Mucosa of stomach (tissue), 1 donor: ENCODE results near the gene RAD51C.
"Not testable (repeated sequence)": the region's sequence is repeated elsewhere in the genome, so short reads cannot be mapped to it uniquely, and the experiment has no call there.

Source experiments
- H3K27me3 ChIP-seq: one replicate; pipeline ENCODE4 v1.7.0; 2013; ENCODE audit warnings: mild to moderate bottlenecking, low read length; ENCODE audit not compliant: control insufficient read depth, insufficient read depth
- H3K36me3 ChIP-seq: one replicate; pipeline ENCODE4 v1.7.0; 2013; ENCODE audit warnings: low read length; ENCODE audit not compliant: control insufficient read depth, insufficient read depth
- H3K4me1 ChIP-seq: one replicate; pipeline ENCODE4 v1.7.0; 2013; ENCODE audit warnings: mild to moderate bottlenecking, low read length; ENCODE audit not compliant: control insufficient read depth, insufficient read depth
- H3K4me3 ChIP-seq: one replicate; pipeline ENCODE4 v1.7.0; 2013; ENCODE audit warnings: low read length
- H3K9ac ChIP-seq: one replicate; pipeline ENCODE4 v1.7.0; 2013; ENCODE audit warnings: mild to moderate bottlenecking, low read length, moderate library complexity
- H3K9me3 ChIP-seq: one replicate; pipeline ENCODE4 v1.7.0; 2013; ENCODE audit warnings: mild to moderate bottlenecking, low read length, moderate library complexity; ENCODE audit not compliant: control insufficient read depth
- donor health status: Pancreatic carcinoma.

Gene RAD51C

DNA sequence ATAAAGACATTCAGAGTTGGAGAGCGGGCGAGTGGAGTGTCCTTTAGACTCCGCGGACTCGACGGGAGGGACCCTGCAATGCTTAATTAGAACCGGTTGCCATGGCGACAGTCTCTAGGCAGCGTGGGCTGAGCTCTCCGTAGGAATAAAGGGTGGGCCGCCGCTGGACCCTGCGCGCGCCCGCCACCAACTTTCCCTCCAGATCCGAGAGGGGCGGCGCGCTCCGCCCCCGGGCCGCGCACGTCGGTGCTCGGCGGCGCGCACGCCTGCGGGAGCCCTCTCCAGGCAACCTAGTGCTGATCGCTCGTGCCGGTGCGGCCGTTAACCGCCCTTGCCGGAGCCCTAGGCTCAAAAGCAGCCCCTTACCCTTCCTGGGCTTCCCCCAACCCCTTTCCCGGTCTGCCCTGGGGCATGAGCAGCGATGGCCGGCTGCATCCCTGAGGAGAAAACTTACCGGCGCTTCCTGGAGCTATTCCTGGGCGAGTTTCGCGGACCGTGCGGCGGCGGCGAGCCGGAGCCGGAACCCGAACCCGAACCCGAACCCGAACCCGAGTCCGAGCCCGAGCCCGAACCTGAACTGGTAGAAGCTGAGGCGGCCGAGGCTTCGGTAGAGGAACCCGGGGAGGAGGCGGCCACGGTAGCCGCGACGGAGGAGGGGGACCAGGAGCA lies 63.3 kb downstream of the RAD51C start, which contains the start of gene PPM1E:
Gene PPM1E (plus strand): TSS at position 278 of the 669 bp plus-strand sequence.
- peaks cover 35% of the 10 kb centered on the region for H3K27me3 ChIP-seq
- peaks cover 6% of the 10 kb centered on the region for H3K4me1 ChIP-seq
- H3K9ac ChIP-seq = peak within 1 kb of the TSS; percentile 28
- H3K36me3 ChIP-seq = no peaks in the 10 kb centered on the region
- H3K4me3 ChIP-seq = peak within 1 kb of the TSS; percentile 22
- no peaks in the 10 kb centered on the region for H3K9me3 ChIP-seq

- Histone ChIP-seq H3K4me3 (peak overlapping the region; percentile 22), H3K4me1 (peaks cover 6% of the 10 kb centered on the region), H3K9me3 (no peaks in the 10 kb centered on the region), H3K9ac (peak overlapping the region; percentile 28), H3K36me3 (no peaks in the 10 kb centered on the region), H3K27me3 (peaks cover 38% of the 10 kb centered on the region)
Observed at GRCh38 chr17:58756246-58757161, 64.1 kb downstream of the RAD51C start.

DNA sequence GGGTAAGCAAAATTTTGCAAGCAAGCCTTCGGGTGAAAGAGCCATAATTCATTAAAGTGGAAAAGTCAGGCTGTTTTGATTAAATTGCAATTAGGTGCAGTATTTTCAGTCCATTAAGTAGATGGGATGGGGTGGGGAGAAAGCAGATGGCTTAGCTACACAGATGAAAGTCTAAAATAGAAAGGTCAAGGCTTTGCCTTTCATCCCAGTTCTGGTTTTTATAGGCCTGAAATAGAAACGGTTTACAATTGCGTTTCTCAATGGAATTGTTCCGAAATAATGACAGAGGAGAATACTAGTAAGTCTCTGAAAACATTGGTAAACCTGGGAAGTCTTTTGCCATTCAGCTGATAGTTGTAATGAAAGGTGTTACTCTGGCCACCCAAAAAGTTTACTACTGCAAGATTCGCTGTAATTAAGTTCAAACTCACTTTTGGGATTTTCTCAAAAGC lies 64.8 kb downstream of the RAD51C start:
- H3K4me3 ChIP-seq = no peak overlapping the region
- H3K9ac ChIP-seq = no peak overlapping the region

GRCh38 chr17:58758890-58759289 lies 66.5 kb downstream of the RAD51C start:
- Histone ChIP-seq H3K27me3 (peaks cover 38% of the 10 kb centered on the region), H3K4me3 (no peak overlapping the region), H3K9ac (no peak overlapping the region), H3K9me3 (no peaks in the 10 kb centered on the region), H3K4me1 (peaks cover 6% of the 10 kb centered on the region), H3K36me3 (no peaks in the 10 kb centered on the region)

More for the DNA sequence above, 64.8 kb downstream of the RAD51C start:
- Histone ChIP-seq H3K36me3 (no peaks in the 10 kb centered on the region), H3K9me3 (no peaks in the 10 kb centered on the region), H3K27me3 (peaks cover 38% of the 10 kb centered on the region), H3K4me1 (peaks cover 6% of the 10 kb centered on the region)

DNA sequence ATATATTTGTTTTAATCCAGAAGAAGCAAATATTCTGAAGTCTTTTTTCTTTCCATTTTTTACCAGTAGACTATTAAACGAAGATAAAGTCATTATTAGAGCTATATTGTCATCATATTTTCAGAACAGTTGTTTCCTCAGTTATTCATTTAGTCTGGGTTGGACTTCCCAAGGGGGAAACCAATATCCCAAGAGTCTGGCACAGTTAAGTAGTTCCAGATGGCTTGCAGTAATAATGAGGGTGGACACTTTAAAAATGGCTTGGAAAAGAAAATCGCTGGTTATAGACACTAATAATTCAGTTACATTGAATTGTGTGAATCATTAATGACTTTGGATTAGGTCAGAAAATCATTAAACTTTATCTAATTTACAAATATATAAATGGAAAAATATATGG lies 67.1 kb downstream of the RAD51C start:
- no peaks in the 10 kb centered on the region for H3K36me3 ChIP-seq
- H3K9ac ChIP-seq = no peak overlapping the region
- H3K9me3 ChIP-seq = no peaks in the 10 kb centered on the region
- peaks cover 6% of the 10 kb centered on the region for H3K4me1 ChIP-seq
- no peak overlapping the region for H3K4me3 ChIP-seq
- H3K27me3 ChIP-seq = peaks cover 38% of the 10 kb centered on the region

DNA sequence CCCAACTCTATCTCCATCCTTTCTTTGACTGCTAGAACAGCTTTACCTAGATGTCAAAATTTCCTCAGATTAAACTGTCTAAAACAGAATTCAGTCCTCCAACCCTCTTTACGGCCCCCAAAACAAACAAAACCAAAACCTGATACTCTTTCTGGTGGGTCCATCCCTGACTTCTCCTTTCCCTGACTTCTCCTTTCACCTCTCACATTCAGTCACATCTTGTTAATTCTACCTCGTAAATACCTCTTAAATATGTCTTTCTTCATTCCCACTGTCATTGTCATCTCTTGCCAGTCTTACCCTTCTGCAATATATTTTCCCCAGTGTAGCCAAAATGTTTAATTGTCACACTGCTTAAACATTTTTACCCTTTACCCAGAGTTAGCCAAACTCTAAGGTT lies 67.8 kb downstream of the RAD51C start:
- Histone ChIP-seq H3K9me3 (no peaks in the 10 kb centered on the region), H3K4me3 (no peak overlapping the region), H3K36me3 (no peaks in the 10 kb centered on the region), H3K9ac (no peak overlapping the region), H3K4me1 (peaks cover 6% of the 10 kb centered on the region), H3K27me3 (peaks cover 33% of the 10 kb centered on the region)

- H3K9ac ChIP-seq = no peak overlapping the region
- H3K27me3 ChIP-seq = peaks cover 10% of the 10 kb centered on the region
- no peaks in the 10 kb centered on the region for H3K4me1 ChIP-seq
- no peaks in the 10 kb centered on the region for H3K36me3 ChIP-seq
- no peaks in the 10 kb centered on the region for H3K9me3 ChIP-seq
- no peak overlapping the region for H3K4me3 ChIP-seq
Observed at GRCh38 chr17:58763263-58763662, 70.9 kb downstream of the RAD51C start.

GRCh38 chr17:58764373-58764772 lies 72.0 kb downstream of the RAD51C start:
- H3K4me1 ChIP-seq = no peaks in the 10 kb centered on the region
- H3K4me3 ChIP-seq = no peak overlapping the region
- H3K36me3 ChIP-seq = no peaks in the 10 kb centered on the region
- no peaks in the 10 kb centered on the region for H3K9me3 ChIP-seq
- no peak overlapping the region for H3K9ac ChIP-seq
- peaks cover 3% of the 10 kb centered on the region for H3K27me3 ChIP-seq

GRCh38 chr17:58778482-58778881 lies 86.1 kb downstream of the RAD51C start:
- not testable (repeated sequence) for H3K27me3 ChIP-seq, H3K4me3 ChIP-seq, H3K36me3 ChIP-seq, H3K9ac ChIP-seq, H3K9me3 ChIP-seq, H3K4me1 ChIP-seq

DNA sequence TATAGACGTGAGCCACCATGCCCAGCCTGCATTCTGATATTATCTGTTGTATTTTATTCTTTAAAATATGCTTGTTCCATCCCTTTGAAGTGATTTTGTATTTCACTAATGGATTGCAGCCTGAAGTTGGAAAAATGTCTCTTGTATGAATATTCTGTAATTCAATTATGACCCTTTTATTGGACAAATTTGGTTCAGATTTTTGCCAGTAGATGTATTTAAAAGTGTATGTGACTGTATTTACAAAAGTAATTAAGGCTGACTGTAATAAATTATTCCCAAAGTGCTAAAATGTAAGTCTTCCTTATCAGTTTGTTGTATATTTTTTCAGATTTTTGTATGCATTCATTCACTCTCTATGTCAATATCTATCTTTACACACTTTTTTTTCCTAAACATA lies 87.0 kb downstream of the RAD51C start:
- Histone ChIP-seq H3K27me3 (no peaks in the 10 kb centered on the region), H3K36me3 (no peaks in the 10 kb centered on the region), H3K9me3 (no peaks in the 10 kb centered on the region), H3K4me1 (no peaks in the 10 kb centered on the region), H3K4me3 (no peak overlapping the region), H3K9ac (no peak overlapping the region)

GRCh38 chr17:58783380-58783779 lies 91.0 kb downstream of the RAD51C start:
- Histone ChIP-seq H3K4me3 (no peak overlapping the region), H3K9ac (no peak overlapping the region), H3K9me3 (no peaks in the 10 kb centered on the region), H3K36me3 (no peaks in the 10 kb centered on the region), H3K4me1 (no peaks in the 10 kb centered on the region), H3K27me3 (no peaks in the 10 kb centered on the region)

DNA sequence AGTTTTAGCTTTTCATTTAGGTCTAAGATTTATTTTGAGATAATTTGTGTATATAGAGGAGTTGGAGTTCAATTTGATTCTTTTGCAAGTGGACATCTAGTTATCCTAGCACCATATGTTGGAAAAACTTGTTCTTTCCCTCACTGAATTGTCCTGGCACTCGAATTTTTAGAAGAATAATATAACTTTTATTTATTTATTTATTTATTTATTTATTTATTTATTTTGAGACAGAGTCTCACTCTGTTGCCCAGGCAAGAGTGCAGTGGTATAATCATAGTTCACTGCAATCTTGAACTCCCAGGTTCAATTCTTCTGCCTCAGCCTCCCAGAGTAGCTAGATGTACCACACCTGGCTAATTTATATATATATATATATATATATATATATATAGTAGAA lies 92.7 kb downstream of the RAD51C start:
- Histone ChIP-seq H3K9ac (no peak overlapping the region), H3K4me3 (no peak overlapping the region), H3K27me3 (no peaks in the 10 kb centered on the region), H3K4me1 (no peaks in the 10 kb centered on the region), H3K36me3 (no peaks in the 10 kb centered on the region), H3K9me3 (no peaks in the 10 kb centered on the region)
